K562 (cell line): ENCODE measurements around the gene CCDC9. TPM values are rescaled to one million over a fixed set of nuclear protein-coding genes. Genes with fewer than 3 reads are reported as not detected.
A peak's percentile ranks its signal among the peaks of the same experiment; 100 is the strongest.

ENCODE experiments used
- CBX1 ChIP-seq: sonication (generic); IDR thresholded peaks from 2 replicates; pipeline ENCODE4 v1.6.1; 2016; ENCODE audit warnings: antibody characterized with exemption, low read depth, mild to moderate bottlenecking
- CCNT2 ChIP-seq: IDR thresholded peaks from 2 replicates; pipeline ENCODE4 v1.6.1; 2011; ENCODE audit warnings: borderline replicate concordance, low read depth, mild to moderate bottlenecking, moderate library complexity, mixed read lengths, low read length; ENCODE audit not compliant: insufficient read length; ENCODE audit errors: extremely low read depth
- E2F3 ChIP-seq: fragments of 250-450 bp; sonication (Bioruptor Pico); IDR thresholded peaks from 2 replicates; pipeline ENCODE4 v1.4.0; 2020; ENCODE audit warnings: mild to moderate bottlenecking
- EP400 ChIP-seq: fragments of 450-650 bp; IDR thresholded peaks from 2 replicates; pipeline ENCODE4 v1.6.1; 2017; ENCODE audit warnings: antibody characterized with exemption, mild to moderate bottlenecking, moderate library complexity
- ETS2 ChIP-seq: IDR thresholded peaks from 2 replicates; pipeline ENCODE4 v1.6.1; 2016; ENCODE audit warnings: borderline replicate concordance, missing genetic modification characterization, mild to moderate bottlenecking, moderate library complexity, missing compliant biosample characterization; ENCODE audit not compliant: poor library complexity, severe bottlenecking
- GABPA ChIP-seq: fragments of 200-800 bp; sonication (Bioruptor generic); conservative IDR thresholded peaks from 2 replicates; pipeline ENCODE4 v1.6.1; 2016; ENCODE audit warnings: low read depth, missing genetic modification characterization, missing compliant biosample characterization
- HIVEP1 ChIP-seq: fragments of 250-450 bp; sonication (Bioruptor Pico); IDR thresholded peaks from 2 replicates; pipeline ENCODE4 v1.4.0; 2020; ENCODE audit warnings: mild to moderate bottlenecking
- HNRNPLL ChIP-seq: fragments of 200-400 bp; formaldehyde crosslinking; IDR thresholded peaks from 2 replicates; pipeline ENCODE4 v1.6.1; 2017; ENCODE audit warnings: low read length, low read depth, mild to moderate bottlenecking; ENCODE audit not compliant: poor library complexity, severe bottlenecking
- L3MBTL2 ChIP-seq: fragments of 450-650 bp; IDR thresholded peaks from 2 replicates; pipeline ENCODE4 v1.6.1; 2016; ENCODE audit warnings: mild to moderate bottlenecking, moderate library complexity
- MTF1 ChIP-seq: fragments of 250-450 bp; sonication (Bioruptor Pico); IDR thresholded peaks from 2 replicates; pipeline ENCODE4 v1.9.0; 2021; ENCODE audit warnings: moderate library complexity, mild to moderate bottlenecking, inconsistent platforms, borderline replicate concordance
- MXI1 ChIP-seq: IDR thresholded peaks from 2 replicates; pipeline ENCODE4 v1.6.1; 2011; ENCODE audit warnings: low read depth, mild to moderate bottlenecking, improper control_type of control experiment, low read length
- NFATC3 ChIP-seq: fragments of 450-650 bp; IDR thresholded peaks from 2 replicates; pipeline ENCODE4 v1.6.1; 2017; ENCODE audit warnings: mild to moderate bottlenecking
- NR2C1 ChIP-seq, 2 experiments: fragments of 450-650 bp; IDR thresholded peaks; 2 replicates each; pipeline ENCODE4 v1.6.1; 2017; ENCODE audit warnings: mild to moderate bottlenecking in 2 of 2, antibody characterized with exemption in 1 of 2, inconsistent platforms in 1 of 2, missing compliant biosample characterization in 1 of 2, missing genetic modification characterization in 1 of 2
- SMARCA5 ChIP-seq: fragments of 450-650 bp; IDR thresholded peaks from 2 replicates; pipeline ENCODE4 v1.6.1; 2016
- TARDBP ChIP-seq: fragments of 450-650 bp; IDR thresholded peaks from 2 replicates; pipeline ENCODE4 v1.6.1; 2016
- ZEB2 ChIP-seq: fragments of 450-650 bp; IDR thresholded peaks from 2 replicates; pipeline ENCODE4 v1.6.1; 2016
- polyA plus RNA-seq, 8 experiments: library from polyadenylated mRNA; depleted of rRNA in 4 of 8; stranded (reverse) in 5 of 8; unstranded in 3 of 8; fragments of >200 nt; fragmentation: Nextera tagmentation in 2 of 8; fragmentation: Illumina TruSeq in 1 of 8; extraction: Ambion mirVana in 2 of 8; extraction: Trizol in 1 of 8; gene quantifications; 2 replicates each; pipeline versions ENCODE4 v1.2.1 to v1.2.3, GENCODE V29; 2011 to 2014; ENCODE audit warnings: inconsistent platforms in 1 of 8, missing spikeins in 1 of 8
- total RNA-seq, 7 experiments: library from RNA; depleted of rRNA in 6 of 7; stranded (reverse); fragments of >200 nt in 6 of 7; fragmentation: Illumina TruSeq in 2 of 7; extraction: Trizol in 2 of 7; gene quantifications; 2 replicates each; pipeline versions ENCODE4 v1.2.1 to v1.2.3, GENCODE V29; 2011 to 2021; ENCODE audit warnings: low replicate concordance in 1 of 7
- TF ChIP-seq, protein P1 (sequence below), 2 experiments: fragments of 450-650 bp in 1 of 2; IDR thresholded peaks; 2 replicates each; pipeline ENCODE4 v1.6.1; 2011 to 2017; ENCODE audit warnings: low read depth in 2 of 2, antibody characterized with exemption in 1 of 2, borderline replicate concordance in 1 of 2, low read length in 1 of 2, mild to moderate bottlenecking in 1 of 2, mixed read lengths in 1 of 2; ENCODE audit not compliant: control insufficient read depth in 1 of 2
- TF ChIP-seq, protein P2 (sequence below), 3 experiments: fragments of 200-800 bp in 1 of 3; sonication (Bioruptor generic) in 1 of 3; sonication (generic) in 1 of 3; formaldehyde crosslinking in 1 of 3; IDR thresholded peaks; 2 replicates each; pipeline versions ENCODE4 v1.6.1 to v1.8.0; 2016 to 2022; ENCODE audit warnings: mild to moderate bottlenecking in 2 of 3, missing compliant biosample characterization in 2 of 3, missing genetic modification characterization in 2 of 3, missing genetic modification reagents in 1 of 3

The CCDC9 gene
- total and polyA plus RNA-seq, 9 of the 15 experiments (the other 6 are each of a cell fraction or from before 2014, with no cell fraction given): 0.23 to 38.6 (median 8.4) TPM

DNA sequence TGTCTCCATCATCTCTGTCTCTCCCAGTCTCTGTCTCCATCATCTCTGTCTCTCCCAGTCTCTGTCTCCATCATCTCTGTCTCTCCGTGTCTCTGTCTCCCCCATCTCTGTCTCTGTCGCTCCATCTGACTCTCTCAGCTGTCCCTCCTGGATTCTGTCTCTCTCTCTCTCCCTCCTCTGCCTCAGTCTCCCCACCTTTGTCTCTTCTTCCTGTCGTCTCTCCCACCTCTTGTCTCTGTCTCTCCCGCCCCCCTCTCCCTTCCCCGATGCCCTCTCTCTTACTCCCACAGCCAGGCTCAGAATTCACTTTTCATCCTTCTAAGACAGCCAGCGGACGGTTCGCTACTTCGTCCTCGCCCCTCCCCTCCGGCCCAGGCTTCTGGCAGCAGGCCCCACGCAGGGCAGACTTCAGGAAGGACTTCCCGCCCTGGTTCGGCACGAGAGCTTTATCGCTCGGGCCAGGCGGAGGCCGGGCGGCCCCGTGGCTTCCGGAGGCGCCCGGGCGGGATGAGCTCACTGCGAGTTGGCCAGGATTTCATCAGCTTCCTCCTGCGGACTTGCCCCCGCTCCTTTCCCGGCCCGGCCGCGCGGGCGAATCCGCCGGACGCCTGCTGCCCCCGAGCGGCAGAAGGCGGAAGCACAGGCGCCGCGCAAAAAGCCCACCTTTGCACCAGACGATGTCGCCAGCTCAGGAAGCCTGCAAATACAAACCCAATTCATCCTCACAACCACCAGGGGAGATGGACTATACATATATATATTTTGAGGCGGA, 12.4 kb upstream of the CCDC9 start (continued):
- TF ChIP-seq, protein P1, sequence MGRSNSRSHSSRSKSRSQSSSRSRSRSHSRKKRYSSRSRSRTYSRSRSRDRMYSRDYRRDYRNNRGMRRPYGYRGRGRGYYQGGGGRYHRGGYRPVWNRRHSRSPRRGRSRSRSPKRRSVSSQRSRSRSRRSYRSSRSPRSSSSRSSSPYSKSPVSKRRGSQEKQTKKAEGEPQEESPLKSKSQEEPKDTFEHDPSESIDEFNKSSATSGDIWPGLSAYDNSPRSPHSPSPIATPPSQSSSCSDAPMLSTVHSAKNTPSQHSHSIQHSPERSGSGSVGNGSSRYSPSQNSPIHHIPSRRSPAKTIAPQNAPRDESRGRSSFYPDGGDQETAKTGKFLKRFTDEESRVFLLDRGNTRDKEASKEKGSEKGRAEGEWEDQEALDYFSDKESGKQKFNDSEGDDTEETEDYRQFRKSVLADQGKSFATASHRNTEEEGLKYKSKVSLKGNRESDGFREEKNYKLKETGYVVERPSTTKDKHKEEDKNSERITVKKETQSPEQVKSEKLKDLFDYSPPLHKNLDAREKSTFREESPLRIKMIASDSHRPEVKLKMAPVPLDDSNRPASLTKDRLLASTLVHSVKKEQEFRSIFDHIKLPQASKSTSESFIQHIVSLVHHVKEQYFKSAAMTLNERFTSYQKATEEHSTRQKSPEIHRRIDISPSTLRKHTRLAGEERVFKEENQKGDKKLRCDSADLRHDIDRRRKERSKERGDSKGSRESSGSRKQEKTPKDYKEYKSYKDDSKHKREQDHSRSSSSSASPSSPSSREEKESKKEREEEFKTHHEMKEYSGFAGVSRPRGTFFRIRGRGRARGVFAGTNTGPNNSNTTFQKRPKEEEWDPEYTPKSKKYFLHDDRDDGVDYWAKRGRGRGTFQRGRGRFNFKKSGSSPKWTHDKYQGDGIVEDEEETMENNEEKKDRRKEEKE (IDR thresholded peaks at IDR 0.05; ENCODE audit: borderline replicate concordance in 1 of 2, control insufficient read depth in 1 of 2, low read depth in 2 of 2, low read length in 1 of 2): peak in 1 of 2 experiments; percentile 81; a peak in 1 of 4 replicates
- TF ChIP-seq CBX1 (peak; percentile 98), CCNT2 (peak; percentile 100), E2F3 (peak; percentile 66), ETS2 (tag) (peak; percentile 93), EP400 (peak; percentile 98), ZEB2 (no peak), MTF1 (no peak), HIVEP1 (no peak), NFATC3 (peak; percentile 67; the same call in 1 of the 2 replicates), MXI1 (no peak), HNRNPLL (peak; percentile 38), L3MBTL2 (peak; percentile 92), NR2C1 (IDR thresholded peaks at IDR 0.05) (no peak), NR2C1 (tag; IDR thresholded peaks at IDR 0.05) (0 out of 2 replicates have a peak, but pooled peaks have one; percentile 9), SMARCA5 (peak; percentile 99), TARDBP (peak; percentile 93; the same call in 1 of the 2 replicates), GABPA (tag) (peak; percentile 94)
- TF ChIP-seq, protein P2, sequence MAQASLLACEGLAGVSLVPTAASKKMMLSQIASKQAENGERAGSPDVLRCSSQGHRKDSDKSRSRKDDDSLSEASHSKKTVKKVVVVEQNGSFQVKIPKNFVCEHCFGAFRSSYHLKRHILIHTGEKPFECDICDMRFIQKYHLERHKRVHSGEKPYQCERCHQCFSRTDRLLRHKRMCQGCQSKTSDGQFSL (CRISPR knock-in tag; IDR thresholded peaks at IDR 0.05): peak; percentile 78
- TF ChIP-seq, protein P2 (tag; IDR thresholded peaks at IDR 0.05): no peak; a peak in 1 of 4 replicates
